Mucosa of rectum (tissue), 2 donors: ENCODE data around the gene AP3M1.
"Not testable (repeated sequence)": the region's sequence is repeated elsewhere in the genome, so short reads cannot be mapped to it uniquely, and the experiment has no call there.

ENCODE experiments used
- H3K27ac ChIP-seq, 2 donors: one replicate each; pipeline ENCODE4 v1.7.0; 2013; ENCODE audit warnings: inconsistent platforms in 2 of 2, low read depth in 2 of 2, low read length in 2 of 2
- H3K27me3 ChIP-seq, 2 donors: one replicate each; pipeline ENCODE4 v1.7.0; 2013; ENCODE audit warnings: low read length in 2 of 2; ENCODE audit not compliant: control insufficient read depth in 2 of 2, insufficient read depth in 2 of 2
- H3K36me3 ChIP-seq, 2 donors: one replicate each; pipeline ENCODE4 v1.7.0; 2013; ENCODE audit warnings: low read length in 2 of 2; ENCODE audit not compliant: control insufficient read depth in 2 of 2, insufficient read depth in 2 of 2
- H3K4me1 ChIP-seq, 2 donors: one replicate each; pipeline ENCODE4 v1.7.0; 2013; ENCODE audit warnings: low read length in 2 of 2, mild to moderate bottlenecking in 1 of 2; ENCODE audit not compliant: control insufficient read depth in 2 of 2, insufficient read depth in 2 of 2
- H3K4me3 ChIP-seq, 2 donors: one replicate each; pipeline ENCODE4 v1.7.0; 2013; ENCODE audit warnings: low read length in 2 of 2
- H3K9ac ChIP-seq, 2 donors: one replicate each; pipeline ENCODE4 v1.7.0; 2013; ENCODE audit warnings: low read length in 2 of 2, low read depth in 1 of 2, mild to moderate bottlenecking in 1 of 2
- H3K9me3 ChIP-seq, 2 donors: one replicate each; pipeline ENCODE4 v1.7.0; 2013; ENCODE audit warnings: low read length in 2 of 2; ENCODE audit not compliant: control insufficient read depth in 2 of 2
- donor health status: healthy.
- donor health status: Normal muscosa, but diverticular disease.

The AP3M1 gene

GRCh38 chr10:74150204-74150989, at the start of gene AP3M1:
TSS of gene AP3M1 (minus strand) at chr10:74150828. CDS start at chr10:74138379, 12,449 bp downstream.
- Histone ChIP-seq H3K27ac (peak within 1 kb of the TSS; percentile 86 to 94), H3K9me3 (no peaks in the 10 kb centered on the region), H3K4me3 (peak within 1 kb of the TSS; percentile 94 to 98), H3K36me3 (peaks cover 0 to 5% of the 10 kb centered on the region in 2 donors), H3K27me3 (no peaks in the 10 kb centered on the region), H3K9ac (peak within 1 kb of the TSS; percentile 90 to 93), H3K4me1 (peaks cover 6 to 19% of the 10 kb centered on the region in 2 donors)

GRCh38 chr10:74199315-74199714, 48.7 kb upstream of the AP3M1 start:
- H3K9ac ChIP-seq, result no peak overlapping the region
- no peaks in the 10 kb centered on the region for H3K36me3 ChIP-seq
- no peaks in the 10 kb centered on the region for H3K27me3 ChIP-seq
- no peak overlapping the region for H3K27ac ChIP-seq
- H3K9me3 ChIP-seq, result no peaks in the 10 kb centered on the region
- H3K4me1 ChIP-seq, result no peaks in the 10 kb centered on the region
- no peak overlapping the region for H3K4me3 ChIP-seq

GRCh38 chr10:74194999-74195398, 44.4 kb upstream of the AP3M1 start:
- H3K36me3 ChIP-seq, result no peaks in the 10 kb centered on the region
- H3K4me3 ChIP-seq, result no peak overlapping the region
- H3K27me3 ChIP-seq, result no peaks in the 10 kb centered on the region
- H3K4me1 ChIP-seq, result no peaks in the 10 kb centered on the region
- no peak overlapping the region for H3K9ac ChIP-seq
- no peaks in the 10 kb centered on the region for H3K9me3 ChIP-seq
- no peak overlapping the region for H3K27ac ChIP-seq

- no peaks in the 10 kb centered on the region for H3K9me3 ChIP-seq
- H3K36me3 ChIP-seq, result no peaks in the 10 kb centered on the region
- no peak overlapping the region for H3K27ac ChIP-seq
- no peak overlapping the region for H3K4me3 ChIP-seq
- no peaks in the 10 kb centered on the region for H3K27me3 ChIP-seq
- H3K4me1 ChIP-seq, result peaks cover 0 to 2% of the 10 kb centered on the region in 2 donors
- H3K9ac ChIP-seq, result no peak overlapping the region
Measured at GRCh38 chr10:74194545-74194944, 43.9 kb upstream of the AP3M1 start.

GRCh38 chr10:74190494-74190893, 39.9 kb upstream of the AP3M1 start:
- Histone ChIP-seq H3K9me3 (no peaks in the 10 kb centered on the region), H3K9ac (peak overlapping the region in 1 of 2 donors; percentile 15), H3K27ac (peak overlapping the region; percentile 19 to 57), H3K4me3 (no peak overlapping the region), H3K4me1 (peaks cover 0 to 2% of the 10 kb centered on the region in 2 donors), H3K36me3 (no peaks in the 10 kb centered on the region), H3K27me3 (no peaks in the 10 kb centered on the region)

GRCh38 chr10:74189999-74190421, 39.4 kb upstream of the AP3M1 start:
- H3K4me1 ChIP-seq, result peaks cover 0 to 2% of the 10 kb centered on the region in 2 donors
- H3K27ac ChIP-seq, result peak overlapping the region; percentile 19 to 57
- no peak overlapping the region for H3K9ac ChIP-seq
- H3K4me3 ChIP-seq, result no peak overlapping the region
- no peaks in the 10 kb centered on the region for H3K36me3 ChIP-seq
- H3K27me3 ChIP-seq, result no peaks in the 10 kb centered on the region
- no peaks in the 10 kb centered on the region for H3K9me3 ChIP-seq

- H3K36me3 ChIP-seq, H3K4me3 ChIP-seq, H3K4me1 ChIP-seq, H3K27ac ChIP-seq, H3K9me3 ChIP-seq, H3K27me3 ChIP-seq, H3K9ac ChIP-seq: not testable (repeated sequence)
Measured at GRCh38 chr10:74188617-74189016, 38.0 kb upstream of the AP3M1 start.

GRCh38 chr10:74187237-74187636, 36.6 kb upstream of the AP3M1 start:
- Histone ChIP-seq H3K27me3 (no peaks in the 10 kb centered on the region), H3K9ac (no peak overlapping the region), H3K4me3 (no peak overlapping the region), H3K36me3 (no peaks in the 10 kb centered on the region), H3K27ac (no peak overlapping the region), H3K9me3 (no peaks in the 10 kb centered on the region), H3K4me1 (peaks cover 0 to 2% of the 10 kb centered on the region in 2 donors)

GRCh38 chr10:74186678-74187077, 36.0 kb upstream of the AP3M1 start:
- H3K27me3 ChIP-seq, result no peaks in the 10 kb centered on the region
- H3K36me3 ChIP-seq, result no peaks in the 10 kb centered on the region
- H3K27ac ChIP-seq, result no peak overlapping the region
- peaks cover 0 to 2% of the 10 kb centered on the region in 2 donors for H3K4me1 ChIP-seq
- no peak overlapping the region for H3K4me3 ChIP-seq
- H3K9me3 ChIP-seq, result no peaks in the 10 kb centered on the region
- no peak overlapping the region for H3K9ac ChIP-seq

GRCh38 chr10:74179111-74179710, 28.6 kb upstream of the AP3M1 start:
- H3K9me3 ChIP-seq, result no peaks in the 10 kb centered on the region
- H3K27ac ChIP-seq, result no peak overlapping the region
- no peaks in the 10 kb centered on the region for H3K36me3 ChIP-seq
- peaks cover 15 to 17% of the 10 kb centered on the region in 2 donors for H3K4me1 ChIP-seq
- H3K9ac ChIP-seq, result no peak overlapping the region
- H3K4me3 ChIP-seq, result no peak overlapping the region
- no peaks in the 10 kb centered on the region for H3K27me3 ChIP-seq
